Renal pelvis (tissue), 4 donors: Measurements from ENCODE around the gene LSM4. TPM values are rescaled to one million over a fixed set of nuclear protein-coding genes. Genes with fewer than 3 reads are reported as not detected.

Experiments
- DNase-seq: peaks from one replicate; pipeline ENCODE4 v3.0.0-alpha.2; 2013
- polyA plus RNA-seq, 3 donors: library from polyadenylated mRNA; unstranded; fragments of 120-200 nt; gene quantifications; one replicate each; pipeline ENCODE4 v1.2.1, GENCODE V29; 2013; ENCODE audit not compliant: insufficient read length in 3 of 3

Gene LSM4
- polyA plus RNA-seq, 3 donors = 102 to 129 (median 114) TPM

GRCh38 chr19:18259893-18260292 lies 63.0 kb downstream of the LSM4 start:
- no peak for DNase-seq

- no peak for DNase-seq
Observed at GRCh38 chr19:18257503-18258470, 65.1 kb downstream of the LSM4 start.

Other genes with a start within 250 kb of the LSM4 start
- under 1 TPM; 0.18 to 0.27 (median 0.24) TPM for gene IL12RB1, start 236.1 kb downstream of the LSM4 start, polyA plus RNA-seq
- 1 to 10 TPM; 5.7 to 8.3 (median 7.5) TPM for gene MAST3, start 225.3 kb downstream of the LSM4 start, polyA plus RNA-seq
- gene PIK3R2, start 169.9 kb downstream of the LSM4 start, polyA plus RNA-seq = 10 to 100 TPM; 27.2 to 39.0 (median 28.4) TPM
- gene IFI30, start 149.3 kb downstream of the LSM4 start, polyA plus RNA-seq = 10 to 100 TPM; 11.5 to 16.9 (median 12.6) TPM
- 10 to 100 TPM; 11.1 to 11.7 (median 11.1) TPM for gene MPV17L2, start 129.9 kb downstream of the LSM4 start, polyA plus RNA-seq
- gene RAB3A, start 119.0 kb downstream of the LSM4 start, polyA plus RNA-seq = 1 to 10 TPM; 5.2 to 5.5 (median 5.2) TPM
- gene PDE4C, start 96.6 kb downstream of the LSM4 start, polyA plus RNA-seq = under 1 TPM; 0.77 to 0.82 (median 0.78) TPM
- gene IQCN, start 48.6 kb downstream of the LSM4 start, polyA plus RNA-seq = 10 to 100 TPM in 2 of 3 donors, 1 to 10 TPM in 1; 6.5 to 13.0 (median 12.5) TPM
- 100 to 1,000 TPM in 1 of 3 donors, 10 to 100 TPM in 2; 65.8 to 114 (median 73.7) TPM for gene JUND, start 41.5 kb downstream of the LSM4 start, polyA plus RNA-seq
- gene PGPEP1, start 17.5 kb upstream of the LSM4 start, polyA plus RNA-seq = 10 to 100 TPM; 21.3 to 33.2 (median 32.1) TPM
- gene GDF15, start 63.1 kb upstream of the LSM4 start, polyA plus RNA-seq = 1 to 10 TPM; 4.5 to 6.9 (median 6.0) TPM
- gene LRRC25, start 74.5 kb upstream of the LSM4 start, polyA plus RNA-seq = 1 to 10 TPM in 1 of 3 donors, under 1 TPM in 2; 0.87 to 1.2 (median 0.98) TPM
- gene SSBP4, start 96.3 kb upstream of the LSM4 start, polyA plus RNA-seq = 100 to 1,000 TPM in 2 of 3 donors, 10 to 100 TPM in 1; 99.9 to 117 (median 117) TPM
- gene ISYNA1, start 115.1 kb upstream of the LSM4 start, polyA plus RNA-seq = 100 to 1,000 TPM; 115 to 147 (median 133) TPM
- gene ELL, start 199.0 kb upstream of the LSM4 start, polyA plus RNA-seq = 10 to 100 TPM in 2 of 3 donors, 1 to 10 TPM in 1; 9.9 to 12.2 (median 12.0) TPM
- gene FKBP8, start 220.5 kb upstream of the LSM4 start, polyA plus RNA-seq = 100 to 1,000 TPM; 178 to 222 (median 219) TPM
- gene KXD1, start 234.8 kb upstream of the LSM4 start, polyA plus RNA-seq = 10 to 100 TPM; 60.8 to 70.3 (median 67.5) TPM
- gene UBA52, start 248.8 kb upstream of the LSM4 start, polyA plus RNA-seq = 100 to 1,000 TPM; 738 to 924 (median 787) TPM